Peyer's patch (tissue), 4 donors: ENCODE measurements around the gene DBR1. TPM values are rescaled to one million over a fixed set of nuclear protein-coding genes. Genes with fewer than 3 reads are reported as not detected.

ENCODE experiments used
- DNase-seq, 3 donors: peaks; one replicate each; pipeline ENCODE4 v3.0.0-alpha.2; 2017 to 2019
- H3K27ac ChIP-seq, 4 donors: fragments of 200-600 bp; sonication (generic); one replicate each; pipeline ENCODE4 v1.5.1; 2016 to 2019
- H3K27me3 ChIP-seq, 2 donors: fragments of 200-600 bp; sonication (generic); one replicate each; pipeline ENCODE4 v1.5.1; 2019
- H3K36me3 ChIP-seq, 3 donors: fragments of 200-600 bp; sonication (generic); one replicate each; pipeline ENCODE4 v1.5.1; 2016 to 2019
- H3K4me1 ChIP-seq, 4 donors: fragments of 200-600 bp; sonication (generic); one replicate each; pipeline ENCODE4 v1.5.1; 2016 to 2019
- H3K4me3 ChIP-seq, 4 donors: fragments of 200-600 bp; sonication (generic); 1 replicate in 3 of 4; 2 replicates in 1 of 4; pipeline ENCODE4 v1.5.1; 2016 to 2019; ENCODE audit warnings: mild to moderate bottlenecking in 1 of 4
- H3K9me3 ChIP-seq, 4 donors: fragments of 200-600 bp; sonication (generic); one replicate each; pipeline ENCODE4 v1.5.1; 2016 to 2019; ENCODE audit warnings: mild to moderate bottlenecking in 1 of 4
- CTCF ChIP-seq, 6 experiments: fragments of 450-650 bp in 4 of 6; fragments of 200-600 bp in 2 of 6; sonication (generic) in 1 of 6; IDR thresholded peaks; one replicate each; pipeline ENCODE4 v1.5.1; 2017 to 2019; ENCODE audit warnings: antibody characterized with exemption in 6 of 6, mild to moderate bottlenecking in 3 of 6, moderate library complexity in 1 of 6
- POLR2A ChIP-seq, 2 donors: fragments of 450-650 bp; IDR thresholded peaks; one replicate each; pipeline ENCODE4 v1.5.1; 2017; ENCODE audit warnings: antibody characterized with exemption in 2 of 2, mild to moderate bottlenecking in 2 of 2, moderate library complexity in 2 of 2
- total RNA-seq, 4 donors: library from RNA; depleted of rRNA; stranded (reverse); fragments of >200 nt; gene quantifications; one replicate each; pipeline ENCODE4 v1.1.0, GENCODE V29; 2016

Gene DBR1
- total RNA-seq, 4 donors from 2014 or later = 6.3 to 24.8 (median 8.6) TPM

GRCh38 chr3:138119423-138119766 is 55.3 kb downstream of the DBR1 start:
- H3K4me1 ChIP-seq = peaks cover 0 to 10% (median 3%) of the 10 kb centered on the region in 4 donors
- no peak for DNase-seq
- TF ChIP-seq POLR2A (IDR thresholded peaks at IDR 0.05) (no peak), CTCF (IDR thresholded peaks at IDR 0.05) (no peak)
- no peak overlapping the region for H3K27ac ChIP-seq
- H3K9me3 ChIP-seq = no peaks in the 10 kb centered on the region
- no peaks in the 10 kb centered on the region for H3K27me3 ChIP-seq
- no peaks in the 10 kb centered on the region for H3K36me3 ChIP-seq
- H3K4me3 ChIP-seq = no peak overlapping the region

- Histone ChIP-seq H3K36me3 (no peaks in the 10 kb centered on the region), H3K27me3 (no peaks in the 10 kb centered on the region), H3K4me3 (no peak overlapping the region), H3K4me1 (peaks cover 0 to 10% (median 3%) of the 10 kb centered on the region in 4 donors), H3K27ac (no peak overlapping the region), H3K9me3 (no peaks in the 10 kb centered on the region)
- TF ChIP-seq CTCF (IDR thresholded peaks at IDR 0.05) = peak in 5 of 6 experiments; percentile 28 to 64 (median 57)
- TF ChIP-seq POLR2A (IDR thresholded peaks at IDR 0.05) = no peak
- DNase-seq = peak; percentile 42 to 83 (median 72)
Measured at GRCh38 chr3:138118612-138119422, 55.9 kb downstream of the DBR1 start.

- peak in 2 of 3 donors; percentile 54 to 62 for DNase-seq
- no peak for TF ChIP-seq POLR2A (IDR thresholded peaks at IDR 0.05)
- TF ChIP-seq CTCF (IDR thresholded peaks at IDR 0.05) = peak; percentile 27 to 46 (median 44)
- peaks cover 0 to 10% (median 3%) of the 10 kb centered on the region in 4 donors for H3K4me1 ChIP-seq
- peak within 1 kb of the TSS; percentile 67 to 87 (median 74) for H3K27ac ChIP-seq
- H3K9me3 ChIP-seq = no peaks in the 10 kb centered on the region
- peak within 1 kb of the TSS; percentile 52 to 66 (median 56) for H3K4me3 ChIP-seq
- H3K27me3 ChIP-seq = no peaks in the 10 kb centered on the region
- no peaks in the 10 kb centered on the region for H3K36me3 ChIP-seq
Measured at GRCh38 chr3:138114988-138115971, 59.4 kb downstream of the DBR1 start, which contains the start of gene DZIP1L. DZIP1L (minus strand) TSS chr3:138115608; CDS start chr3:138103971, 11,637 bp downstream.

- DNase-seq = no peak
Measured at GRCh38 chr3:138114431-138114918, 60.2 kb downstream of the DBR1 start.

More at GRCh38 chr3:138114431-138114918, 60.2 kb downstream of the DBR1 start:
- Histone ChIP-seq H3K27me3 (peaks cover 0 to 2% of the 10 kb centered on the region in 2 donors), H3K27ac (peak overlapping the region; percentile 67 to 87 (median 74)), H3K36me3 (no peaks in the 10 kb centered on the region), H3K4me3 (peak overlapping the region; percentile 52 to 66 (median 56)), H3K9me3 (no peaks in the 10 kb centered on the region), H3K4me1 (peaks cover 0 to 10% (median 3%) of the 10 kb centered on the region in 4 donors)
- TF ChIP-seq POLR2A (IDR thresholded peaks at IDR 0.05) (no peak), CTCF (IDR thresholded peaks at IDR 0.05) (no peak)
